Activated CD8-positive, alpha-beta memory T cell treated with anti-CD3 and anti-CD28 coated beads for 36 hours (primary cell): ENCODE data around the gene PUM1. TPM values are rescaled to one million over a fixed set of nuclear protein-coding genes. Genes with fewer than 3 reads are reported as not detected.

Source experiments
- CTCF ChIA-PET: fragments of 350-600 bp; sonication (Branson Sonifier 250); formaldehyde crosslinking; loops from one replicate; lab custom pipeline; 2021; ENCODE audit warnings: antibody characterized with exemption; lab: Charles Lee
- POLR2A ChIA-PET: fragments of 350-600 bp; sonication (Branson Sonifier 250); formaldehyde crosslinking; loops from one replicate; lab custom pipeline; 2021; ENCODE audit warnings: antibody characterized with exemption; lab: Charles Lee
- total RNA-seq, 2 experiments: library from RNA; stranded (reverse); gene quantifications; one replicate each; pipeline ENCODE4 v1.2.3, GENCODE V29; 2021

PUM1 gene
- total RNA-seq, 2 experiments from 2014 or later = 94.9 to 104 TPM

GRCh38 chr1:31006747-31007146 lies 58.8 kb downstream of the PUM1 start:
- ChIA-PET CTCF (no interaction called here), POLR2A (no interaction called here)

- POLR2A ChIA-PET = no interaction called here
- CTCF ChIA-PET = interaction anchor here (0.5 kb wide), 1 partner anchor 73 kb away, joined by 3 read pairs; no protein-coding TSS in a partner anchor
These were observed 59.8 kb downstream of the PUM1 start for GRCh38 chr1:31005617-31006166.

GRCh38 chr1:31005198-31005597 lies 60.3 kb downstream of the PUM1 start:
- POLR2A ChIA-PET = no interaction called here
- CTCF ChIA-PET = no interaction called here

GRCh38 chr1:31004231-31004621 lies 61.3 kb downstream of the PUM1 start:
- CTCF ChIA-PET = no interaction called here
- POLR2A ChIA-PET = no interaction called here

GRCh38 chr1:31003613-31004230 lies 61.8 kb downstream of the PUM1 start:
- ChIA-PET CTCF (interaction anchor here (1.3 kb wide), 1 partner anchor 202 kb away, joined by 3 read pairs; no protein-coding TSS in a partner anchor), POLR2A (no interaction called here)

GRCh38 chr1:31000301-31000700 lies 65.2 kb downstream of the PUM1 start:
- POLR2A ChIA-PET = no interaction called here
- CTCF ChIA-PET = no interaction called here

- CTCF ChIA-PET = interaction anchor here (0.6 kb wide), 1 partner anchor 56 kb away, joined by 4 read pairs; no protein-coding TSS in a partner anchor
- POLR2A ChIA-PET = no interaction called here
These were observed 66.6 kb downstream of the PUM1 start for GRCh38 chr1:30998887-30999286.

GRCh38 chr1:30998171-30998570 lies 67.3 kb downstream of the PUM1 start:
- CTCF ChIA-PET = no interaction called here
- POLR2A ChIA-PET = no interaction called here

- ChIA-PET POLR2A (interaction anchor here (0.6 to 0.7 kb wide), 3 partner anchors 24 to 58 kb away, joined by 3 to 7 read pairs (median 5); no protein-coding TSS in a partner anchor), CTCF (interaction anchor here (0.9 kb wide), 1 partner anchor 17 kb away, joined by 3 read pairs; no protein-coding TSS in a partner anchor)
These were observed 68.0 kb downstream of the PUM1 start for GRCh38 chr1:30997463-30998057.

- POLR2A ChIA-PET = no interaction called here
- CTCF ChIA-PET = no interaction called here
These were observed 69.4 kb downstream of the PUM1 start for GRCh38 chr1:30995990-30996612.

GRCh38 chr1:30991862-30992606 lies 73.5 kb downstream of the PUM1 start:
- POLR2A ChIA-PET = no interaction called here
- CTCF ChIA-PET = no interaction called here

- CTCF ChIA-PET = no interaction called here
- POLR2A ChIA-PET = no interaction called here
These were observed 74.9 kb downstream of the PUM1 start for GRCh38 chr1:30990591-30990990.

- CTCF ChIA-PET = interaction anchor here (0.8 kb wide), 2 partner anchors 42 to 59 kb away, joined by 3 read pairs; no protein-coding TSS in a partner anchor
- POLR2A ChIA-PET = no interaction called here
These were observed 77.5 kb downstream of the PUM1 start for GRCh38 chr1:30988045-30988444.

- ChIA-PET POLR2A (interaction anchor here (0.7 kb wide), 1 partner anchor 33 kb away, joined by 3 read pairs; no protein-coding TSS in a partner anchor), CTCF (no interaction called here)
These were observed 78.8 kb downstream of the PUM1 start for GRCh38 chr1:30986755-30987154.

- POLR2A ChIA-PET = no interaction called here
- CTCF ChIA-PET = no interaction called here
These were observed 80.5 kb downstream of the PUM1 start for GRCh38 chr1:30984991-30985503.

GRCh38 chr1:30984165-30984889 lies 81.2 kb downstream of the PUM1 start:
- ChIA-PET CTCF (no interaction called here), POLR2A (interaction anchor here (0.6 kb wide), 1 partner anchor 762 kb away, joined by 3 read pairs; no protein-coding TSS in a partner anchor)

- CTCF ChIA-PET = no interaction called here
- POLR2A ChIA-PET = no interaction called here
These were observed 82.6 kb downstream of the PUM1 start for GRCh38 chr1:30982937-30983336.

GRCh38 chr1:30982431-30982830 lies 83.1 kb downstream of the PUM1 start:
- POLR2A ChIA-PET = no interaction called here
- CTCF ChIA-PET = no interaction called here
